Measurements from ENCODE around the gene HMCES. TPM values are rescaled to one million over a fixed set of nuclear protein-coding genes. Genes with fewer than 3 reads are reported as not detected.

HMCES gene
- polyA plus RNA-seq, 3 donors, result 11.9 to 23.0 (median 18.0) TPM

GRCh38 chr3:129345971-129346370, 67.3 kb downstream of the HMCES start:
- no peak overlapping the region for H3K27ac ChIP-seq (ENCODE audit: low read depth in 1 of 2, low read length in 2 of 2)
- no peak for TF ChIP-seq CTCF (IDR thresholded peaks at IDR 0.05)
- peaks cover 0 to 3% of the 10 kb centered on the region in 2 donors for H3K9me3 ChIP-seq (replicated peaks in 1 of 2; ENCODE audit: control insufficient read depth in 1 of 2, insufficient read depth in 1 of 2, low read length in 2 of 2)
- 90% methylated on average over 3 of the region's 3 CpGs for WGBS (ENCODE audit: insufficient coverage)
- DNase-seq, result no peak
- no peaks in the 10 kb centered on the region for H4K20me1 ChIP-seq (ENCODE audit: insufficient read depth, low read length)
- Mint-ChIP-seq H3K27ac (no peak overlapping the region), H3K4me3 (no peak overlapping the region), H3K27me3 (ENCODE audit: low read depth in 3 of 3) (peaks cover 14 to 20% (median 14%) of the 10 kb centered on the region in 3 donors), H3K4me1 (peaks cover 30% of the 10 kb centered on the region), H3K36me3 (no peaks in the 10 kb centered on the region), H3K9me3 (peaks cover 0 to 4% (median 2%) of the 10 kb centered on the region in 7 donors)
- H3K36me3 ChIP-seq (replicated peaks in 1 of 2; ENCODE audit: control insufficient read depth in 1 of 2, insufficient read depth in 2 of 2, low read length in 2 of 2), result no peaks in the 10 kb centered on the region
- no peak overlapping the region for H3K4me3 ChIP-seq (replicated peaks in 1 of 3; ENCODE audit: low read depth in 2 of 3, low read length in 3 of 3)
- H3K27me3 ChIP-seq (ENCODE audit: control insufficient read depth in 2 of 2, insufficient read depth in 2 of 2, low read length in 2 of 2), result peaks cover 0 to 3% of the 10 kb centered on the region in 2 donors
- H3K9ac ChIP-seq (ENCODE audit: insufficient read depth, low read length, poor library complexity, severe bottlenecking), result no peak overlapping the region
- H3K79me2 ChIP-seq (ENCODE audit: insufficient read depth, low read length), result no peaks in the 10 kb centered on the region
- H3K4me2 ChIP-seq (replicated peaks; ENCODE audit: extremely low read depth, low read length, poor library complexity, severe bottlenecking), result no peak overlapping the region
- H3K4me1 ChIP-seq (ENCODE audit: control insufficient read depth in 1 of 2, insufficient read depth in 2 of 2, low read length in 2 of 2), result peaks cover 26% of the 10 kb centered on the region in 2 donors
- intact Hi-C loops (cut with micrococcal nuclease), result no loop called here
- no peak overlapping the region for H2AFZ ChIP-seq (ENCODE audit: insufficient read depth, low read depth, low read length, poor library complexity, severe bottlenecking)

GRCh38 chr3:129346695-129347457, 68.2 kb downstream of the HMCES start:
- 61% methylated on average over 10 of the region's 12 CpGs for WGBS (ENCODE audit: insufficient coverage)
- H3K36me3 ChIP-seq (replicated peaks in 1 of 2; ENCODE audit: control insufficient read depth in 1 of 2, insufficient read depth in 2 of 2, low read length in 2 of 2), result no peaks in the 10 kb centered on the region
- H3K36me3 Mint-ChIP-seq, result no peaks in the 10 kb centered on the region

More at GRCh38 chr3:129346695-129347457, 68.2 kb downstream of the HMCES start:
- H3K27me3 Mint-ChIP-seq (ENCODE audit: low read depth in 3 of 3), result peaks cover 14 to 20% (median 16%) of the 10 kb centered on the region in 3 donors
- no peak overlapping the region for H3K27ac Mint-ChIP-seq
- no peak overlapping the region for H3K4me3 Mint-ChIP-seq
- H3K9ac ChIP-seq (ENCODE audit: insufficient read depth, low read length, poor library complexity, severe bottlenecking), result no peak overlapping the region
- H3K4me3 ChIP-seq (replicated peaks in 1 of 3; ENCODE audit: low read depth in 2 of 3, low read length in 3 of 3), result no peak overlapping the region
- TF ChIP-seq CTCF (IDR thresholded peaks at IDR 0.05), result no peak
- H3K4me1 Mint-ChIP-seq, result peaks cover 30% of the 10 kb centered on the region
- H3K79me2 ChIP-seq (ENCODE audit: insufficient read depth, low read length), result no peaks in the 10 kb centered on the region
- peaks cover 0 to 4% (median 2%) of the 10 kb centered on the region in 7 donors for H3K9me3 Mint-ChIP-seq
- H3K9me3 ChIP-seq (replicated peaks in 1 of 2; ENCODE audit: control insufficient read depth in 1 of 2, insufficient read depth in 1 of 2, low read length in 2 of 2), result peaks cover 0 to 3% of the 10 kb centered on the region in 2 donors
- peaks cover 26% of the 10 kb centered on the region in 2 donors for H3K4me1 ChIP-seq (ENCODE audit: control insufficient read depth in 1 of 2, insufficient read depth in 2 of 2, low read length in 2 of 2)
- no peak overlapping the region for H2AFZ ChIP-seq (ENCODE audit: insufficient read depth, low read depth, low read length, poor library complexity, severe bottlenecking)
- peaks cover 0 to 3% of the 10 kb centered on the region in 2 donors for H3K27me3 ChIP-seq (ENCODE audit: control insufficient read depth in 2 of 2, insufficient read depth in 2 of 2, low read length in 2 of 2)
- intact Hi-C loops (cut with micrococcal nuclease), result no loop called here
- H3K4me2 ChIP-seq (replicated peaks; ENCODE audit: extremely low read depth, low read length, poor library complexity, severe bottlenecking), result no peak overlapping the region
- no peak for DNase-seq
- H3K27ac ChIP-seq (ENCODE audit: low read depth in 1 of 2, low read length in 2 of 2), result no peak overlapping the region
- no peaks in the 10 kb centered on the region for H4K20me1 ChIP-seq (ENCODE audit: insufficient read depth, low read length)

Data from CD14-positive monocyte (primary cell).